HEK293 (cell line): Measurements from ENCODE around the gene OR56A1.

Experiments used
- CTCF ChIA-PET: fragments of 350-600 bp; formaldehyde crosslinking; extraction: SDS; loops from one replicate; lab custom pipeline; 2021; ENCODE audit warnings: antibody characterized with exemption; lab: Yijun Ruan, JAX
- POLR2A ChIA-PET: fragments of 300-600 bp; formaldehyde crosslinking; extraction: SDS; loops from one replicate; lab custom pipeline; 2020; ENCODE audit warnings: antibody characterized with exemption, inconsistent platforms; lab: Yijun Ruan, JAX
- H3K27ac ChIP-seq: fragments of 200-500 bp; sonication (Bioruptor generic); 2 replicates; pipeline ENCODE4 v1.5.1; 2014; ENCODE audit warnings: low read depth, low read length, control low read depth, inconsistent platforms; ENCODE audit errors: extremely low read depth
- H3K36me3 ChIP-seq, 2 experiments: fragments of 200-500 bp in 1 of 2; sonication (Bioruptor generic) in 1 of 2; 1 replicate in 1 of 2; 2 replicates in 1 of 2; pipeline ENCODE4 v1.5.1; 2014 to 2017; ENCODE audit warnings: inconsistent platforms in 2 of 2, low read length in 2 of 2; ENCODE audit not compliant: control insufficient read depth in 2 of 2, insufficient read depth in 1 of 2
- H3K4me1 ChIP-seq: fragments of 200-500 bp; sonication (Bioruptor generic); 2 replicates; pipeline ENCODE4 v1.5.1; 2014; ENCODE audit warnings: mild to moderate bottlenecking, low read length, inconsistent platforms; ENCODE audit not compliant: control insufficient read depth, insufficient read depth
- H3K4me3 ChIP-seq: 2 replicates; pipeline ENCODE4 v1.5.1; 2011; ENCODE audit warnings: low read depth, mild to moderate bottlenecking, control low read depth, low read length, moderate library complexity
- H3K9me3 ChIP-seq: fragments of 200-500 bp; sonication (Bioruptor generic); 2 replicates; pipeline ENCODE4 v1.5.1; 2014; ENCODE audit warnings: low read depth, low read length, inconsistent platforms; ENCODE audit not compliant: control insufficient read depth, insufficient read depth
- EGR2 ChIP-seq: fragments of 450-650 bp; formaldehyde crosslinking; IDR thresholded peaks from 2 replicates; pipeline ENCODE4 v1.5.1; 2016; ENCODE audit warnings: low read depth, missing biosample characterization, missing genetic modification characterization
- GLI2 ChIP-seq: fragments of 450-650 bp; formaldehyde crosslinking; IDR thresholded peaks from 2 replicates; pipeline ENCODE4; 2017; ENCODE audit warnings: missing biosample characterization, missing genetic modification characterization, low read depth, borderline replicate concordance
- KLF7 ChIP-seq: fragments of 450-650 bp; formaldehyde crosslinking; IDR thresholded peaks from 2 replicates; pipeline ENCODE4 v1.5.1; 2016; ENCODE audit warnings: missing biosample characterization, missing genetic modification characterization, borderline replicate concordance
- OSR2 ChIP-seq: fragments of 450-650 bp; formaldehyde crosslinking; IDR thresholded peaks from 2 replicates; pipeline ENCODE4 v1.5.1; 2016; ENCODE audit warnings: missing biosample characterization, missing genetic modification characterization
- OVOL3 ChIP-seq: fragments of 450-650 bp; formaldehyde crosslinking; IDR thresholded peaks from 2 replicates; pipeline ENCODE4 v1.5.1; 2016; ENCODE audit warnings: missing biosample characterization, missing genetic modification characterization
- RBAK ChIP-seq: fragments of 450-650 bp; formaldehyde crosslinking; IDR thresholded peaks from 2 replicates; pipeline ENCODE4 v1.5.1; 2016; ENCODE audit warnings: missing biosample characterization, missing genetic modification characterization
- SALL2 ChIP-seq: fragments of 450-650 bp; formaldehyde crosslinking; IDR thresholded peaks from 2 replicates; pipeline ENCODE4 v1.5.0; 2017; ENCODE audit warnings: missing biosample characterization, mild to moderate bottlenecking, missing genetic modification characterization, borderline replicate concordance
- SP2 ChIP-seq: fragments of 450-650 bp; formaldehyde crosslinking; IDR thresholded peaks from 2 replicates; pipeline ENCODE4 v1.5.1; 2016; ENCODE audit warnings: missing biosample characterization, missing genetic modification characterization
- ZFHX2 ChIP-seq: fragments of 450-650 bp; formaldehyde crosslinking; conservative IDR thresholded peaks from 2 replicates; pipeline ENCODE4 v1.5.1; 2016; ENCODE audit warnings: missing biosample characterization, missing genetic modification characterization
- ZFP41 ChIP-seq: fragments of 450-650 bp; formaldehyde crosslinking; IDR thresholded peaks from 2 replicates; pipeline ENCODE4 v1.5.1; 2016; ENCODE audit warnings: missing biosample characterization, missing genetic modification characterization, borderline replicate concordance
- ZNF133 ChIP-seq: fragments of 450-650 bp; formaldehyde crosslinking; IDR thresholded peaks from 2 replicates; pipeline ENCODE4 v1.5.1; 2016; ENCODE audit warnings: missing biosample characterization, missing genetic modification characterization
- ZNF16 ChIP-seq: fragments of 450-650 bp; formaldehyde crosslinking; IDR thresholded peaks from 2 replicates; pipeline ENCODE4 v1.5.1; 2016; ENCODE audit warnings: low read depth, missing biosample characterization, missing genetic modification characterization
- ZNF19 ChIP-seq: fragments of 450-650 bp; formaldehyde crosslinking; IDR thresholded peaks from 2 replicates; pipeline ENCODE4; 2016; ENCODE audit warnings: missing biosample characterization, missing genetic modification characterization, low read depth
- ZNF24 ChIP-seq: fragments of 450-650 bp; formaldehyde crosslinking; IDR thresholded peaks from 2 replicates; pipeline ENCODE4 v1.5.1; 2016; ENCODE audit warnings: missing biosample characterization, missing genetic modification characterization
- ZNF37A ChIP-seq: fragments of 450-650 bp; IDR thresholded peaks from 2 replicates; pipeline ENCODE4 v1.5.1; 2018; ENCODE audit warnings: missing biosample characterization, missing genetic modification characterization
- ZNF544 ChIP-seq: fragments of 450-650 bp; formaldehyde crosslinking; IDR thresholded peaks from 2 replicates; pipeline ENCODE4 v1.5.0; 2017; ENCODE audit warnings: missing biosample characterization, missing genetic modification characterization
- ZNF549 ChIP-seq: fragments of 450-650 bp; IDR thresholded peaks from 2 replicates; pipeline ENCODE4 v1.5.1; 2018; ENCODE audit warnings: missing biosample characterization, missing genetic modification characterization, mild to moderate bottlenecking, inconsistent platforms, moderate library complexity
- ZNF610 ChIP-seq: fragments of 450-650 bp; formaldehyde crosslinking; IDR thresholded peaks from 2 replicates; pipeline ENCODE4 v1.5.1; 2016; ENCODE audit warnings: missing biosample characterization, missing genetic modification characterization, borderline replicate concordance
- ZNF629 ChIP-seq: fragments of 450-650 bp; formaldehyde crosslinking; IDR thresholded peaks from 2 replicates; pipeline ENCODE4 v1.5.1; 2017; ENCODE audit warnings: missing biosample characterization, missing genetic modification characterization
- ZNF677 ChIP-seq: fragments of 450-650 bp; IDR thresholded peaks from 2 replicates; pipeline ENCODE4 v1.5.0; 2018; ENCODE audit warnings: missing biosample characterization, mild to moderate bottlenecking, missing genetic modification characterization, moderate library complexity
- ZNF768 ChIP-seq: fragments of 450-650 bp; formaldehyde crosslinking; IDR thresholded peaks from 2 replicates; pipeline ENCODE4 v1.5.1; 2018; ENCODE audit warnings: missing biosample characterization, mild to moderate bottlenecking, missing genetic modification characterization
- TF ChIP-seq, protein P1 (sequence below): fragments of 450-650 bp; formaldehyde crosslinking; IDR thresholded peaks from 2 replicates; pipeline ENCODE4 v1.5.1; 2016; ENCODE audit warnings: missing biosample characterization, missing genetic modification characterization
- TF ChIP-seq, protein P2 (sequence below): fragments of 450-650 bp; formaldehyde crosslinking; IDR thresholded peaks from 2 replicates; pipeline ENCODE4 v1.5.1; 2016; ENCODE audit warnings: missing biosample characterization, missing genetic modification characterization
- TF ChIP-seq, protein P3 (sequence below): fragments of 450-650 bp; formaldehyde crosslinking; IDR thresholded peaks from 2 replicates; pipeline ENCODE4 v1.5.1; 2016; ENCODE audit warnings: missing biosample characterization, missing genetic modification characterization

Gene OR56A1

DNA sequence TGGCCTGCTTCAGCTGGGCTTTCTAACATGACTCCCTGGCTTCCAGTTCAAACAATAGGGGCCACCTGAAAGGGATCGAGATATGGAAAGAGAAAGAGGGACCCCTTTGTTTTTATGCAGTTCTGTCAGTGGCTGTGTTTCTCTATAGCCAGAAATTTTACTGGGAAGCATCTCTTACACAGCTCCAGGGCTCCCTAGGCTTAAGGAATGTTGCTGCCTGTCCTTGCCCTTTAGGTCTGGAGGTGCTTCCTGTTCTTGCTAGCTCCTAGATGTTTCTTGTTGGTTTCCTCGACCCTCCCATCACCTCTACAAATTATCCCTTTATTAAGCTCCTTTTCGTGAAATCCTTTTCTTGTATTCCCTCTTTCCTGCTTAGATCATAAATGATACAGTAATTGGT lies 21.8 kb upstream of the OR56A1 start:
- no peak overlapping the region for H3K4me3 ChIP-seq
- POLR2A ChIA-PET: no interaction called here
- TF ChIP-seq, protein P1, sequence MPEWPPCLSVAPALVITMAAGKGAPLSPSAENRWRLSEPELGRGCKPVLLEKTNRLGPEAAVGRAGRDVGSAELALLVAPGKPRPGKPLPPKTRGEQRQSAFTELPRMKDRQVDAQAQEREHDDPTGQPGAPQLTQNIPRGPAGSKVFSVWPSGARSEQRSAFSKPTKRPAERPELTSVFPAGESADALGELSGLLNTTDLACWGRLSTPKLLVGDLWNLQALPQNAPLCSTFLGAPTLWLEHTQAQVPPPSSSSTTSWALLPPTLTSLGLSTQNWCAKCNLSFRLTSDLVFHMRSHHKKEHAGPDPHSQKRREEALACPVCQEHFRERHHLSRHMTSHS (tag by site-specific recombination): no peak
- TF ChIP-seq RBAK: no peak
- no peak for TF ChIP-seq ZNF19
- no peak for TF ChIP-seq ZNF37A
- no peak for TF ChIP-seq ZNF24
- TF ChIP-seq, protein P2, sequence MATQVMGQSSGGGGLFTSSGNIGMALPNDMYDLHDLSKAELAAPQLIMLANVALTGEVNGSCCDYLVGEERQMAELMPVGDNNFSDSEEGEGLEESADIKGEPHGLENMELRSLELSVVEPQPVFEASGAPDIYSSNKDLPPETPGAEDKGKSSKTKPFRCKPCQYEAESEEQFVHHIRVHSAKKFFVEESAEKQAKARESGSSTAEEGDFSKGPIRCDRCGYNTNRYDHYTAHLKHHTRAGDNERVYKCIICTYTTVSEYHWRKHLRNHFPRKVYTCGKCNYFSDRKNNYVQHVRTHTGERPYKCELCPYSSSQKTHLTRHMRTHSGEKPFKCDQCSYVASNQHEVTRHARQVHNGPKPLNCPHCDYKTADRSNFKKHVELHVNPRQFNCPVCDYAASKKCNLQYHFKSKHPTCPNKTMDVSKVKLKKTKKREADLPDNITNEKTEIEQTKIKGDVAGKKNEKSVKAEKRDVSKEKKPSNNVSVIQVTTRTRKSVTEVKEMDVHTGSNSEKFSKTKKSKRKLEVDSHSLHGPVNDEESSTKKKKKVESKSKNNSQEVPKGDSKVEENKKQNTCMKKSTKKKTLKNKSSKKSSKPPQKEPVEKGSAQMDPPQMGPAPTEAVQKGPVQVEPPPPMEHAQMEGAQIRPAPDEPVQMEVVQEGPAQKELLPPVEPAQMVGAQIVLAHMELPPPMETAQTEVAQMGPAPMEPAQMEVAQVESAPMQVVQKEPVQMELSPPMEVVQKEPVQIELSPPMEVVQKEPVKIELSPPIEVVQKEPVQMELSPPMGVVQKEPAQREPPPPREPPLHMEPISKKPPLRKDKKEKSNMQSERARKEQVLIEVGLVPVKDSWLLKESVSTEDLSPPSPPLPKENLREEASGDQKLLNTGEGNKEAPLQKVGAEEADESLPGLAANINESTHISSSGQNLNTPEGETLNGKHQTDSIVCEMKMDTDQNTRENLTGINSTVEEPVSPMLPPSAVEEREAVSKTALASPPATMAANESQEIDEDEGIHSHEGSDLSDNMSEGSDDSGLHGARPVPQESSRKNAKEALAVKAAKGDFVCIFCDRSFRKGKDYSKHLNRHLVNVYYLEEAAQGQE (tag by site-specific recombination): no peak
- TF ChIP-seq ZNF544 (tag by site-specific recombination): no peak
- TF ChIP-seq, protein P3, sequence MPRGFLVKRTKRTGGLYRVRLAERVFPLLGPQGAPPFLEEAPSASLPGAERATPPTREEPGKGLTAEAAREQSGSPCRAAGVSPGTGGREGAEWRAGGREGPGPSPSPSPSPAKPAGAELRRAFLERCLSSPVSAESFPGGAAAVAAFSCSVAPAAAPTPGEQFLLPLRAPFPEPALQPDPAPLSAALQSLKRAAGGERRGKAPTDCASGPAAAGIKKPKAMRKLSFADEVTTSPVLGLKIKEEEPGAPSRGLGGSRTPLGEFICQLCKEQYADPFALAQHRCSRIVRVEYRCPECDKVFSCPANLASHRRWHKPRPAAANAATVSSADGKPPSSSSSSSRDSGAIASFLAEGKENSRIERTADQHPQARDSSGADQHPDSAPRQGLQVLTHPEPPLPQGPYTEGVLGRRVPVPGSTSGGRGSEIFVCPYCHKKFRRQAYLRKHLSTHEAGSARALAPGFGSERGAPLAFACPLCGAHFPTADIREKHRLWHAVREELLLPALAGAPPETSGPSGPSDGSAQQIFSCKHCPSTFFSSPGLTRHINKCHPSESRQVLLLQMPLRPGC: no peak
- no peak for TF ChIP-seq ZNF768 (tag by site-specific recombination)
- TF ChIP-seq ZNF133 (tag by site-specific recombination): no peak
- no peak for TF ChIP-seq GLI2 (tag by site-specific recombination)
- no peak for TF ChIP-seq OVOL3 (tag by site-specific recombination)
- TF ChIP-seq SALL2 (tag by site-specific recombination): no peak
- TF ChIP-seq ZNF677 (tag by site-specific recombination): no peak
- TF ChIP-seq ZFHX2 (tag by site-specific recombination): no peak
- CTCF ChIA-PET: interaction anchor here (1.3 kb wide), 1 partner anchor 29 kb away, joined by 4 read pairs; no protein-coding TSS in a partner anchor
- H3K4me1 ChIP-seq: no peaks in the 10 kb centered on the region
- no peaks in the 10 kb centered on the region for H3K9me3 ChIP-seq
- H3K27ac ChIP-seq: no peak overlapping the region
- H3K36me3 ChIP-seq: no peaks in the 10 kb centered on the region

DNA sequence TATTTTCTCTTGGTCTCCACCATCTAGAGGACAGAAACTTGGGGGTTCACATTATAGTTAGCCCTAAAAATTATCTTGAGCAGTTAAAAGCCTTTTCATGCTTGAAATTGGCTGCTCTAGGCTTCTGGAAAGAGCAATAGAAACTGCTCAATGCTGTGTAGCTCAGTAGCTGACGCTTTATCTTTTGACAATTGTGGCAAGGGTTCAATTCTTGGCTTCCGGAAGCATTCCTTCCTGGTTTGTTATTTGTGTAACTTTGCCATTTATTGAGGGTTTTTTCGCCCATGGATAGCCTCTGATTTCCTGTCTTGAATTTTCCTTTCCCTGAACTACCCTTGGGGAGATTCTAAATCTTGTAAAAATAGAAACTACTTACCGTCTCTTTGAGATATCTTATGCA lies 10.3 kb upstream of the OR56A1 start:
- H3K36me3 ChIP-seq: no peaks in the 10 kb centered on the region
- POLR2A ChIA-PET: no interaction called here
- no peaks in the 10 kb centered on the region for H3K4me1 ChIP-seq
- no peak overlapping the region for H3K27ac ChIP-seq
- no peak overlapping the region for H3K4me3 ChIP-seq
- TF ChIP-seq ZNF16 (tag by site-specific recombination) (no peak), SP2 (tag by site-specific recombination) (no peak), EGR2 (no peak), ZNF610 (tag by site-specific recombination) (no peak), ZNF549 (no peak), ZNF629 (tag by site-specific recombination) (no peak), OSR2 (no peak), RBAK (no peak), KLF7 (no peak), ZFP41 (no peak)
- H3K9me3 ChIP-seq: no peaks in the 10 kb centered on the region
- CTCF ChIA-PET: interaction anchor here (1.0 to 1.1 kb wide), 2 partner anchors 274 to 717 kb away, joined by 3 to 4 read pairs; no protein-coding TSS in a partner anchor
